Measurements from ENCODE around the gene MUTYH.

GRCh38 chr1:45340816-45341466 lies 701 bp upstream of the MUTYH start:
- no peak for TF ChIP-seq GATA2 (IDR thresholded peaks at IDR 0.05; ENCODE audit: low read depth, low read length)
- TF ChIP-seq GATA3 (IDR thresholded peaks at IDR 0.05; ENCODE audit: low read depth, low read length): no peak

All from SH-SY5Y (cell line).